ENCODE measurements around the gene SLC40A1.
A peak's percentile ranks its signal among the peaks of the same experiment; 100 is the strongest.

The SLC40A1 gene

GRCh38 chr2:189580658-189581353, at the start of gene SLC40A1:
SLC40A1 (minus strand) TSS chr2:189580786; CDS start chr2:189580460, 326 bp downstream.
- Histone ChIP-seq H3K4me3 (replicated peaks; ENCODE audit: low read depth, low read length) (peak within 1 kb of the TSS; percentile 59), H3K27me3 (replicated peaks; ENCODE audit: control insufficient read depth, insufficient read depth, low read length) (peaks cover 4% of the 10 kb centered on the region; the same call in 1 of the 2 replicates), H3K36me3 (ENCODE audit: control insufficient read depth, insufficient read depth, low read length) (no peaks in the 10 kb centered on the region)
- TF ChIP-seq CTCF (IDR thresholded peaks at IDR 0.05; ENCODE audit: insufficient read depth, low read length, poor library complexity, severe bottlenecking) = no peak
- peak; percentile 38 for DNase-seq (ENCODE audit: extremely low read depth, insufficient read length)

- no peaks in the 10 kb centered on the region for H3K36me3 ChIP-seq (ENCODE audit: control insufficient read depth, insufficient read depth, low read length)
- H3K4me3 ChIP-seq (replicated peaks; ENCODE audit: low read depth, low read length) = no peak overlapping the region
- no peak for TF ChIP-seq CTCF (IDR thresholded peaks at IDR 0.05; ENCODE audit: insufficient read depth, low read length, poor library complexity, severe bottlenecking)
- H3K27me3 ChIP-seq (replicated peaks; ENCODE audit: control insufficient read depth, insufficient read depth, low read length) = no peaks in the 10 kb centered on the region
- no peak for DNase-seq (ENCODE audit: extremely low read depth, insufficient read length)
Measured at GRCh38 chr2:189629531-189630453, 49.2 kb upstream of the SLC40A1 start.

- Histone ChIP-seq H3K36me3 (ENCODE audit: control insufficient read depth, insufficient read depth, low read length) (no peaks in the 10 kb centered on the region), H3K27me3 (replicated peaks; ENCODE audit: control insufficient read depth, insufficient read depth, low read length) (no peaks in the 10 kb centered on the region), H3K4me3 (replicated peaks; ENCODE audit: low read depth, low read length) (no peak overlapping the region)
- no peak for TF ChIP-seq CTCF (IDR thresholded peaks at IDR 0.05; ENCODE audit: insufficient read depth, low read length, poor library complexity, severe bottlenecking)
- DNase-seq (ENCODE audit: extremely low read depth, insufficient read length) = no peak
Measured at GRCh38 chr2:189628817-189629530, 48.4 kb upstream of the SLC40A1 start.

- DNase-seq (ENCODE audit: extremely low read depth, insufficient read length) = no peak
- Histone ChIP-seq H3K4me3 (replicated peaks; ENCODE audit: low read depth, low read length) (no peak overlapping the region), H3K36me3 (ENCODE audit: control insufficient read depth, insufficient read depth, low read length) (no peaks in the 10 kb centered on the region), H3K27me3 (replicated peaks; ENCODE audit: control insufficient read depth, insufficient read depth, low read length) (no peaks in the 10 kb centered on the region)
- no peak for TF ChIP-seq CTCF (IDR thresholded peaks at IDR 0.05; ENCODE audit: insufficient read depth, low read length, poor library complexity, severe bottlenecking)
Measured at GRCh38 chr2:189627789-189628188, 47.2 kb upstream of the SLC40A1 start.

- TF ChIP-seq CTCF (IDR thresholded peaks at IDR 0.05; ENCODE audit: insufficient read depth, low read length, poor library complexity, severe bottlenecking) = no peak
- H3K4me3 ChIP-seq (replicated peaks; ENCODE audit: low read depth, low read length) = no peak overlapping the region
- no peak for DNase-seq (ENCODE audit: extremely low read depth, insufficient read length)
- no peaks in the 10 kb centered on the region for H3K27me3 ChIP-seq (replicated peaks; ENCODE audit: control insufficient read depth, insufficient read depth, low read length)
- H3K36me3 ChIP-seq (ENCODE audit: control insufficient read depth, insufficient read depth, low read length) = no peaks in the 10 kb centered on the region
Measured at GRCh38 chr2:189625636-189626035, 45.0 kb upstream of the SLC40A1 start.

Measured in GM06990 (cell line).